GM23338 (cell line): Measurements from ENCODE around the gene KDM6A. TPM values are rescaled to one million over a fixed set of nuclear protein-coding genes. Genes with fewer than 3 reads are reported as not detected.
"Not testable (repeated sequence)": the region's sequence is repeated elsewhere in the genome, so short reads cannot be mapped to it uniquely, and the experiment has no call there.

Experiments used
- ATAC-seq: fragments of 200-7000 bp; cut with Tn5 transposase; 3 replicates; pipeline ENCODE4 v1.9.1; 2020
- DNase-seq: peaks from one replicate; pipeline ENCODE4 v3.0.0-alpha.2; 2015; ENCODE audit warnings: low spot score
- H2AFZ ChIP-seq: fragments of 200-600 bp; sonication (generic); 2 replicates; pipeline ENCODE4 v1.8.0; 2016; ENCODE audit warnings: antibody characterized with exemption, mild to moderate bottlenecking, moderate library complexity
- H3F3A ChIP-seq: fragments of 200-600 bp; sonication (generic); replicated peaks from 2 replicates; pipeline ENCODE4 v1.8.0; 2017; ENCODE audit warnings: antibody characterized with exemption, mixed run types, low read depth
- H3K27ac ChIP-seq: fragments of 200-600 bp; sonication (generic); 2 replicates; pipeline ENCODE4 v1.6.1; 2016; ENCODE audit warnings: low read depth
- H3K27me3 ChIP-seq: fragments of 200-600 bp; sonication (generic); 2 replicates; pipeline ENCODE4 v1.8.0; 2016; ENCODE audit warnings: mild to moderate bottlenecking, mixed run types, moderate library complexity; ENCODE audit not compliant: insufficient read depth
- H3K36me3 ChIP-seq: fragments of 200-600 bp; sonication (generic); 2 replicates; pipeline ENCODE4 v1.8.0; 2016; ENCODE audit warnings: mild to moderate bottlenecking; ENCODE audit not compliant: insufficient read depth
- H3K4me1 ChIP-seq: fragments of 200-600 bp; sonication (generic); 2 replicates; pipeline ENCODE4 v1.8.0; 2016; ENCODE audit warnings: mild to moderate bottlenecking, moderate library complexity; ENCODE audit not compliant: insufficient read depth
- H3K4me2 ChIP-seq: fragments of 200-600 bp; sonication (generic); 2 replicates; pipeline ENCODE4 v1.7.1; 2017; ENCODE audit warnings: mixed run types
- H3K4me3 ChIP-seq: fragments of 200-600 bp; sonication (generic); 2 replicates; pipeline ENCODE4 v1.6.1; 2016; ENCODE audit warnings: mixed run types
- H3K79me2 ChIP-seq: fragments of 200-600 bp; sonication (generic); replicated peaks from 2 replicates; pipeline ENCODE4 v1.8.0; 2017; ENCODE audit warnings: mild to moderate bottlenecking; ENCODE audit not compliant: insufficient read depth
- H3K9me2 ChIP-seq: fragments of 200-600 bp; sonication (generic); 2 replicates; pipeline ENCODE4 v1.8.0; 2017; ENCODE audit not compliant: insufficient read depth
- H4K20me1 ChIP-seq: fragments of 200-600 bp; sonication (generic); replicated peaks from 2 replicates; pipeline ENCODE4 v1.8.0; 2017; ENCODE audit warnings: mild to moderate bottlenecking; ENCODE audit not compliant: insufficient read depth
- H3K27ac Mint-ChIP-seq: 2 replicates; pipeline ENCODE4 v1.8.0; 2020; ENCODE audit warnings: inconsistent platforms, mild to moderate bottlenecking, moderate library complexity, mixed read lengths
- H3K27me3 Mint-ChIP-seq: 3 replicates; pipeline ENCODE4 v1.8.0; 2022; ENCODE audit warnings: low read depth, mild to moderate bottlenecking, moderate library complexity, mixed read lengths, inconsistent platforms; ENCODE audit not compliant: insufficient read depth, poor library complexity
- H3K36me3 Mint-ChIP-seq: 3 replicates; pipeline ENCODE4 v1.8.0; 2021; ENCODE audit warnings: low read depth, mild to moderate bottlenecking, inconsistent platforms, moderate library complexity, mixed read lengths
- H3K4me1 Mint-ChIP-seq: 3 replicates; pipeline ENCODE4 v1.8.0; 2020; ENCODE audit warnings: mild to moderate bottlenecking, inconsistent platforms, mixed read lengths
- H3K4me3 Mint-ChIP-seq: 3 replicates; pipeline ENCODE4 v1.8.0; 2021; ENCODE audit warnings: moderate library complexity, mild to moderate bottlenecking, inconsistent platforms, mixed read lengths
- H3K9me3 Mint-ChIP-seq: 3 replicates; pipeline ENCODE4 v1.8.0; 2020; ENCODE audit warnings: moderate library complexity, mild to moderate bottlenecking, inconsistent platforms, mixed read lengths
- CREB1 ChIP-seq: fragments of 250-450 bp; sonication (Bioruptor Pico); IDR thresholded peaks from 2 replicates; pipeline ENCODE4 v1.5.0; 2020; ENCODE audit warnings: low read depth, mild to moderate bottlenecking, moderate library complexity
- CTCF ChIP-seq, 2 experiments: fragments of 200-600 bp in 1 of 2; sonication (generic) in 1 of 2; conservative IDR thresholded peaks; 2 replicates each; pipeline versions ENCODE4 v1.5.1 to v1.6.1; 2016 to 2017; ENCODE audit warnings: antibody characterized with exemption in 2 of 2, low read depth in 2 of 2, mild to moderate bottlenecking in 2 of 2, moderate library complexity in 1 of 2
- EZH2 ChIP-seq: fragments of 200-600 bp; sonication (generic); IDR thresholded peaks from one replicate; pipeline ENCODE4 v1.8.0; 2017; ENCODE audit warnings: antibody characterized with exemption, mild to moderate bottlenecking, low read depth; ENCODE audit not compliant: unreplicated experiment
- EZH2phosphoT487 ChIP-seq: fragments of 200-600 bp; sonication (generic); IDR thresholded peaks from one replicate; pipeline ENCODE4 v1.8.1; 2018; ENCODE audit warnings: antibody characterized with exemption; ENCODE audit not compliant: unreplicated experiment
- NANOG ChIP-seq: IDR thresholded peaks from 2 replicates; pipeline ENCODE4 v1.6.1; 2016; ENCODE audit warnings: antibody characterized with exemption, borderline replicate concordance
- POLR2AphosphoS5 ChIP-seq: IDR thresholded peaks from 2 replicates; pipeline ENCODE4 v1.6.1; 2016; ENCODE audit warnings: antibody characterized with exemption, low read depth
- REST ChIP-seq: IDR thresholded peaks from one replicate; pipeline ENCODE4 v1.6.1; 2018; ENCODE audit warnings: antibody characterized with exemption; ENCODE audit not compliant: unreplicated experiment
- STAT1 ChIP-seq: IDR thresholded peaks from one replicate; pipeline ENCODE4 v1.6.1; 2016; ENCODE audit warnings: antibody characterized with exemption; ENCODE audit not compliant: unreplicated experiment
- ZNF114 ChIP-seq: fragments of 250-450 bp; sonication (Bioruptor Pico); IDR thresholded peaks from 2 replicates; pipeline ENCODE4 v1.5.0; 2020; ENCODE audit warnings: mild to moderate bottlenecking, moderate library complexity
- ZNF331 ChIP-seq: fragments of 250-450 bp; sonication (Bioruptor Pico); IDR thresholded peaks from 2 replicates; pipeline ENCODE4 v1.5.0; 2020; ENCODE audit warnings: low read depth, mild to moderate bottlenecking, moderate library complexity
- polyA plus RNA-seq: library from polyadenylated mRNA; unstranded; fragments of >200 nt; fragmentation: Nextera tagmentation; extraction: Ambion mirVana; gene quantifications from 2 replicates; pipeline ENCODE4 v1.2.1, GENCODE V29; 2016
- total RNA-seq: library from RNA; depleted of rRNA; stranded (reverse); fragments of >200 nt; shearing (Covaris generic); gene quantifications from 2 replicates; pipeline ENCODE4 v1.2.3, GENCODE V29; 2014

Gene KDM6A
- total and polyA plus RNA-seq, 2 experiments from 2014 or later = 22.8 to 102 TPM

DNA sequence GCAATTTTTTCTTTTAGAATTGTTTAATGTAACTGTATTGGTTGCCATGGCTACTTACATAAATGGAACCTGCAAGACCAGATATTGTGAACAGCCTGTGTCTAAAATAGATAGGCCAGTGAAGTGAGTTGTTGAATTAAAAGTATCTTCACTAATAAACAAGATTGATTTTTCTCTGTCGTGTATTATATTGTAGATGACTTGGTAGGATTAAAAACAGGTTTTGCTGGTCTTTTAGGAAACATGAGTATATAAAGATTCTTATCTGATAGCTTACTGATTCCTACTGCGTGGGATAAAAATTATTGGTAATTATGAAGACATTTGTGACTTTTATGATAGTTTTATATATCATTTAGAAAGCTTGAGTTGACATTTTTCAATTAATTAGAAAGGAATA, 162.1 kb downstream of the KDM6A start (continued):
- TF ChIP-seq REST (no peak), ZNF331 (no peak)

- Mint-ChIP-seq H3K9me3 (peaks cover 11% of the 10 kb centered on the region; the same call in 2 of the 3 replicates), H3K27ac (no peak overlapping the region), H3K36me3 (peaks cover 31% of the 10 kb centered on the region), H3K4me3 (no peak overlapping the region), H3K4me1 (peaks cover 14% of the 10 kb centered on the region; the same call in 2 of the 3 replicates), H3K27me3 (peaks cover 1% of the 10 kb centered on the region)
- H3K4me2 ChIP-seq = no peak overlapping the region
- peaks cover 77% of the 10 kb centered on the region for H3K79me2 ChIP-seq
- H3K27ac ChIP-seq = no peak overlapping the region
- H2AFZ ChIP-seq = no peak overlapping the region
- no peak overlapping the region for H3K4me3 ChIP-seq
- H3K9me2 ChIP-seq = no peaks in the 10 kb centered on the region
- H3K27me3 ChIP-seq = no peaks in the 10 kb centered on the region
- no peaks in the 10 kb centered on the region for H3F3A ChIP-seq
- no peak for TF ChIP-seq POLR2AphosphoS5
- TF ChIP-seq ZNF114 (CRISPR knock-in tag) = no peak
- TF ChIP-seq EZH2phosphoT487 = no peak
- peaks cover 13% of the 10 kb centered on the region for H3K4me1 ChIP-seq
- no peak for DNase-seq
- peaks cover 4% of the 10 kb centered on the region; the same call in 1 of the 2 replicates for H3K36me3 ChIP-seq
- H4K20me1 ChIP-seq = peaks cover 9% of the 10 kb centered on the region
- ATAC-seq = no peak
Observed at GRCh38 chrX:45036161-45036560, 163.2 kb downstream of the KDM6A start.

DNA sequence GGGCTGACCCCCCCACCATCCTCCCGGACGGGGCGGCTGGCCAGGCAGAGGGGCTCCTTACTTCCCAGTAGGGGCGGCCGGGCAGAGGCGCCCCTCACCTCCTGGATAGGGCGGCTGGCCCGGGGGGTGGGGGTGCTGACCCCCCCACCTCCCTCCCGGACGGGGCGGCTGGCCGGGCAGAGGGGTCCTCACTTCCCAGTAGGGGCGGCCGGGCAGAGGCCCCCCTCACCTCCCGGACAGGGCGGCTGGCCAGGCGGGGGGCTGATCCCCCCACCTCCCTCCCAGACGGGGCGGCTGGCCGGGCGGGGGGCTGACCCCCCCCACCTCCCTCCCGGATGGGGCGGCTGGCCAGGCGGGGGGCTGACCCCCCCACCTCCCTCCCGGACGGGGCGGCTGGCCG, 167.1 kb downstream of the KDM6A start:
- H4K20me1 ChIP-seq, H3F3A ChIP-seq: not testable (repeated sequence)
- H3K36me3 Mint-ChIP-seq = peaks cover 46% of the 10 kb centered on the region

GRCh38 chrX:45046417-45046816, 173.4 kb downstream of the KDM6A start:
- no peak overlapping the region for H3K4me3 Mint-ChIP-seq
- no peak for TF ChIP-seq CTCF (conservative IDR thresholded peaks at IDR 0.05; ENCODE audit: low read depth in 2 of 2)
- TF ChIP-seq STAT1 = no peak
- no peak for TF ChIP-seq ZNF331
- TF ChIP-seq ZNF114 (CRISPR knock-in tag) = no peak
- no peak for TF ChIP-seq EZH2
- TF ChIP-seq CREB1 (CRISPR knock-in tag) = no peak
- TF ChIP-seq NANOG = no peak

More for the DNA sequence above, 167.1 kb downstream of the KDM6A start:
- H3K27ac ChIP-seq, DNase-seq, H3K4me2 ChIP-seq, H3K4me1 Mint-ChIP-seq, H3K27ac Mint-ChIP-seq, H3K27me3 Mint-ChIP-seq, H3K27me3 ChIP-seq, H3K36me3 ChIP-seq, H2AFZ ChIP-seq, H3K4me3 ChIP-seq, ATAC-seq, H3K4me3 Mint-ChIP-seq, H3K9me2 ChIP-seq, H3K4me1 ChIP-seq: not testable (repeated sequence)
- peaks cover 58% of the 10 kb centered on the region for H3K79me2 ChIP-seq
- H3K9me3 Mint-ChIP-seq = peaks cover 11% of the 10 kb centered on the region; the same call in 2 of the 3 replicates

More at GRCh38 chrX:45046417-45046816, 173.4 kb downstream of the KDM6A start:
- Histone ChIP-seq H3K79me2 (peaks cover 76% of the 10 kb centered on the region), H3K27ac (no peak overlapping the region), H3F3A (no peaks in the 10 kb centered on the region), H3K27me3 (no peaks in the 10 kb centered on the region), H3K4me1 (no peaks in the 10 kb centered on the region), H2AFZ (no peak overlapping the region), H3K4me3 (no peak overlapping the region), H3K9me2 (no peaks in the 10 kb centered on the region), H4K20me1 (peaks cover 10% of the 10 kb centered on the region), H3K36me3 (no peaks in the 10 kb centered on the region), H3K4me2 (no peak overlapping the region)
- Mint-ChIP-seq H3K36me3 (peaks cover 20% of the 10 kb centered on the region; the same call in 2 of the 3 replicates), H3K27me3 (peaks cover under 1% of the 10 kb centered on the region), H3K4me1 (no peaks in the 10 kb centered on the region), H3K27ac (0 out of 2 replicates have a peak overlapping the region, but pooled peaks have one; percentile 48), H3K9me3 (no peaks in the 10 kb centered on the region; the same call in 2 of the 3 replicates)
- no peak for DNase-seq
- ATAC-seq = no peak
